AG08395 (cell line): Measurements from ENCODE around the gene CAPN10.

ENCODE experiments used
- DNase-seq: peaks from one replicate; pipeline ENCODE4 v3.0.0; 2012; ENCODE audit warnings: mixed read lengths, low spot score

Gene CAPN10

GRCh38 chr2:240574386-240575100 lies 12.0 kb upstream of the CAPN10 start:
- DNase-seq, result no peak

- no peak for DNase-seq
These were observed 11.2 kb upstream of the CAPN10 start for GRCh38 chr2:240575101-240575965.

GRCh38 chr2:240576036-240576435 lies 10.5 kb upstream of the CAPN10 start:
- no peak for DNase-seq

GRCh38 chr2:240576436-240577205 lies 9.9 kb upstream of the CAPN10 start:
- DNase-seq, result no peak

GRCh38 chr2:240577281-240578109 lies 9.0 kb upstream of the CAPN10 start:
- DNase-seq, result no peak

DNA sequence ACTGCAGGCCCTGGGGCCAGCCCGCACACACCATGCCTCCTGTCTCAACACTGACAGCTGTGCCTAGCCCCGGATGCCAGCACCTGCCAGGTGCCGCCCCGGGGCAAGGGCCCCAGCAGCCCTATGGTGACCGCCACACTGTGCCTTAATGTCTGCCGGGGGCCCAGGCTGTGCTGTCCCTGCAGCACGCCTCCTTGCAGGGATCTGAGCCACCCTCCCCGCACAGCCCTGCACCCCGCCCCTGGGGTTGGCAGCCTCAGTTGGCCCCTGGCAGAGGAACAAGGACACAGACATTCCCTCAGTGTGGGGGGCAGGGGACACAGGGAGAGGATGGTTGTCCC lies 8.5 kb upstream of the CAPN10 start:
- no peak for DNase-seq

DNA sequence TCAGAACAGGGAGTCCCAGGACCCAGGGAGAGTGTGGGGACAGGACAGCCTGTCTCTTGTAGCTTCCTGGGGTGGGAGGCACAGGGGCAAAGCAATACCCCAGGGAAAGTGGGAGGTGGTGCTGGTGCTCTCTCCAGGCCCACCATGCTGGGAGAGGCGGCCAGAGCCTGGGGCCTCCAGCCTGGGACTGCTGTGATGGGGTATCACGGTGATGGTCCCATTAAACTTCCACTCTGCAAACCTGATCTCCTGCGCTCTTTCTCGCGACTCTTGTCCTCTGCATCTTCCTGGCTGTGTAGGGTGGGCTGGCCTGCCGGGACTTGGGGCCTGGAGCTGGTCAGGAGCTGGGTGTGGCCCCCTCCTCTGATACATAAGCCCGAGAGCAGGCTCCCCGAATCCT lies 8.0 kb upstream of the CAPN10 start:
- no peak for DNase-seq

DNA sequence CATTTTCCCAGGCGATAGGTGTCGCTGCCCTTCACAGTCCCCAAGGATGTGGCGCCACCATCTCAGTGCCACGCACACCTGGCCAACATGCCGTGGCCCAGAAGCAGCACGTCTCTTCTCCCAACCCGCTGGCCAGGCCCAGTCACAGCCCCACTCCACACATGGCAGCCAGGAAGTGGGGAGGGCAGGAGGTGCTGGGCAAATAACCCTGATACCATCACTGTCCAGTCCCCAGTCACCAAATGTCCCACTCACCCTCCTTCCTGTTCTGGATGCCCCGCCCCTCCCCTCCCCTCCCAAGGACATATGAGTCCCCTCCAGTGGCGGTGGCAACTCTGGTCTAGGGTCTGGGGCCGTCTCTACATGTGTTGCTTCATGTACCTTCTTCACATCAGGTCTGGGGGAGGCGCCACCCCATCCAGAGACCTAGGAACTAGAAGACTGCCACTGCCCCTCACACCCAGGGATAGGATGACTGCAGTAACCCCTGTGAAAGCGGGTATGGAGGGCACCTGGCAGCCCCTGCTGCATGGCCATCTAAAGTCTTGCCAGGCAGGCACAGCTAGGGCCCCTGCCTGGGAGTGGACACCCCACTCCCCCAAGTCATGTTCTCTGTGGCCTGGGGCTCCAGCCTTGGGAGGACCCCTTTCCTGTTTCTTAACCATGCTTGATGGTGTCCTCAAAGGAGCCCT lies 7.3 kb upstream of the CAPN10 start:
- DNase-seq, result no peak

DNA sequence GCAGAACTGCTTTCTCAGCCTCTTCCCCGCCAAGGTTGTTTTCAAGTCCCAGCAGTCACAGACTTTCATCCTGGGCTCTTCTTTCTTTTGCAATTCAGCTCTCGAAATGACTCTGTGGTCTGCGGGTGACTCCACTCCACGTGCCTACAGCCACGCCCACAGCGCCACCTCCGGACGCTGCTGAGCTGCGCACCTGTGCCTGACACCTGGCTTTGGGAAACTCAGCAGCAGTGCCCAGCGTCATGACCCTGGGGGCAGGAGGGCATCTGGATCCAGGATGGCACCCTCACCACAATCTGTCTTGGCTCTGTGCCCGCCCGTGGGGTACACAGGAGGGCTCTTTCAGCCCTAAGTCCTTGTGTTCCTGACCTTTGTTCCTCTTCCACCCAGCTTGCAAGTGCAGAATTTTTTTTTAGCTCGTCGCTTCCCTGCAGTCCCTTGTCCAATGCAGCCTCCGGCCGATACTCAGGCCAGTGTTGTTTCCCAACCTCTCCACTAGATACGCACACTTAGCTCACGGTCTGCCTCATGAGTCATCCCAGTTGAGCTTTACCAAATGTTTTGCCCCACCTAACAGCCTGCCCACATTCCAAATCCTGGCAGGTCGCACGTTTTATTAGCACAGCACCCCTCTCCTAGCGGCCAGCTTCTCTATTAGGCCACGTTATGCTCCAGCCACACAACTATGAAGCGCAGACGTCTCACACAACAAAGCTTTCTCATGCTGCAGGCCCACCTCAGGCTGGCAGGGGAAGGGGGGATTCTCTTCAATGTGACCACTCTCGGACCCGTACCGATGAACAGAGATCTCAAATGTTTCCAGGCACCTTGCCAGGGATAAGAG lies 6.5 kb upstream of the CAPN10 start:
- peak; percentile 93 for DNase-seq

DNA sequence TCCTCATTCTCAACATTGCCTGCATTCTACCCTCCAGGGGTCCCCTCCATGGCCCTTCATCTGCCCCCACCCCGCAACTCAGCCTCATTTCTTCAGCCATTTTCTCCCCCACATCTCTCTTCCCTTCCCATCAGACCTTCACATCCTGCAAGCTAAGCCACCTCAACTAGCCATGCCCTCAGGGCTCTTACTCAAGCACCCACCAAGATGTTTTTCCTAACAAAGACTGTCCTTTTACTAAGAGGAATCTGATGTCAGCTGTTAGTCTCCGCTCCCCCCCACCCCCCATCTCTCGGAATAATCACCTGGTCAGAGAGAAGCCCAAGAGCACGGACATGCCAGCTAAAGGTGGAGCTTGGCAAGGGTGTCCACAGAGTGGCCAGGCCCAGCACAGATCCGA lies 4.7 kb upstream of the CAPN10 start:
- no peak for DNase-seq

- no peak for DNase-seq
These were observed 3.8 kb upstream of the CAPN10 start for GRCh38 chr2:240582781-240583180.

DNA sequence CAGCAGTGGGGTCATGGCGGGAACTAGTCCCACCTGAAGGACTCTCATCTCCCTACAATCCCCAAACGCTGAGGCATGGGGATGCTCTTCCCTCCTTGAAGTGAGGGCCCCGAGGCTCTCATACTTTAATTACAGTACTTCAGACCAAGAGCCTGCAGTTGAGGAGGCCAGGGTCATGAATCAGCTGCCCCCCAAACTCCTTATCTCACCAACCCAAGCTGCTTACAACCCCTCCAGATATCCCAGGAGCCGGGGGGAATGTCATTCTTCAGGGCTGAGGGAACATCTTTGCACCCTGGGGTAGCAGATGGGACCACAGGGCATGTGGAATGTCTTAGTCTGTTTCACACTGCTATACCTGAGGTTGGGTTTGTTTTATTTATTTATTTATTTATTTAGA lies 2.8 kb upstream of the CAPN10 start:
- no peak for DNase-seq

DNA sequence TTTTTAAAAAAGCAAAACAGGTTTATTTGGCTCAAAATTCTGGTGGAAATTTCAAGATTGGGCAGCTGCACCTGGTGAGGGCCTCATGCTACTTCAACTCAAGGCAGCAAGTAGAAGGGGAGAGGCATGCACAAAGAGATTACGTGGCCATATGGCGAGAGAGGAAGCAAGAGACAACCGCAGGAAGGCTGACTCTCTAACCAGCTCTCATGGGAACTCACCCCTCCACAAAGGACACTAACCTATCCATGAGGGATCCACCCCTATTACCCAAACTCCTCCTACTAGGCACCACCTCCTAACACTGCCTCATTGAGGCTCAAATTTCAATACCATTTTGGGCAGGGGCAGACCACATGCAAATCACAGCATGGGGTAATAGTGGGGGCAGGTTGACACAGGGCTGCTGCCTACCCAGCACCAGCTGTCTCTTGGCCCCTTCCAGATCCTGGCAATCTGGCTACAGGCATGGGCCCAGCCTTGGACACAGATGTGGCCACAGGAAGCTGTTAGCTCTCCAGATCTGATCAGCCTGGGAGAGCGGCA lies 2.0 kb upstream of the CAPN10 start:
- DNase-seq, result no peak

- no peak for DNase-seq
These were observed 1.4 kb upstream of the CAPN10 start for GRCh38 chr2:240585101-240585500.

GRCh38 chr2:240585681-240586197 lies 795 bp upstream of the CAPN10 start:
- no peak for DNase-seq

GRCh38 chr2:240586919-240587800 lies 626 bp downstream of the CAPN10 start:
- DNase-seq, result no peak

DNA sequence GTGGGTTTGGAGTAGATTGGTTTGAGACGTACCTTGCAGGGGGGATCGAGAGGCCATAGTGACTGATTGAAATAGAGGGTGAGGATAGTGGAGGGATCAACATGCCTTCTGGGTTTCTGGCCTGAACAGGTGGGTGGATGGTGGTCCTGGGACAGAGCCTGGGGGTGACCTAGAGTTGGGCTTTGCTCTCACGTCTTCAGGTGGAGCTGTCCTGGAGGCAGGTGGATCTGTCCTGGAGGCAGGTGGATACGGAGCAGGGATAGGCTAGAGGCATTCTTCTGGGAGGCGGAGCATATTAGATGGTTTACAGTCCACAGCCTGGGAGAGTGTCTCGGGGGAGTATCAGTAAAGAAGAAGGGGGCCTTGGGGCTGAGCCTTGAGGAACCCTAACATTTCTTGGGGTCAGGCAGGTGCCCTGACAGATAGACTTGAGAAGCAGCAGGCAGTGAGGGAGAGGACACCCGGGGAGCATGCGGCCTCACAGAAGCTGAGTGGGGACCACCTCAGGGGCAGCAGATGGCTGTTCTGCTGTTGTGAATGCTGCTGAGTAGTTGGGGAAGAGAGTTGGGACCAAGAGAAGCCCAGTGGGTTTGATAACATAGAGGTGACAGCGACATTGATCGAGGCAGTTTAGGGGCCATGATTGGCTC lies 1.6 kb downstream of the CAPN10 start:
- DNase-seq, result no peak

DNA sequence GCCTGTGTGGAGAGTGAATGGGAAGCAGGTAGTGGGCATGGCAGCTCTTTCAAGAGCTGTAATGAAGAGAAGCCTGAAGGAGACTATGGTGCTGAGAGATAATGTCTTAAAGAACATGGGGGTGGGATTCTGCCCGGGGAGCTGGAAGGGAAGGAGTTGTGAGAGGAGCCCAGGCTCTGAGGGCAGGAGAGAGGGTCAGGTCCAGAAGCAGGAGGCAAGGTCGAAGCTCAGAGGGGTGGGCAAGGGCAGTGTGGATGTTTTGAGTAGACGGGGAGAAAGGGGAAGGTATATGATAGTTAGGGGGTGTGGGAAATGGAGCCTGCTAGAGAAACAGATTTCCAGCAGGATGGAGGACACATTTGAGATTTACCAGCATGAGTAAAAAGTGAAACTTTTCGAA lies 2.1 kb downstream of the CAPN10 start:
- DNase-seq, result no peak
